GM18868 (cell line): ENCODE results near the gene ATAD5.
"Not testable (repeated sequence)": the region's sequence is repeated elsewhere in the genome, so short reads cannot be mapped to it uniquely, and the experiment has no call there.

ENCODE experiments used
- ATAC-seq: cut with Tn5 transposase; IDR thresholded peaks from one replicate; pipeline ENCODE4 v1.9.1; 2021; ENCODE audit warnings: mild to moderate bottlenecking, moderate library complexity; ENCODE audit not compliant: unreplicated experiment

ATAD5 gene

DNA sequence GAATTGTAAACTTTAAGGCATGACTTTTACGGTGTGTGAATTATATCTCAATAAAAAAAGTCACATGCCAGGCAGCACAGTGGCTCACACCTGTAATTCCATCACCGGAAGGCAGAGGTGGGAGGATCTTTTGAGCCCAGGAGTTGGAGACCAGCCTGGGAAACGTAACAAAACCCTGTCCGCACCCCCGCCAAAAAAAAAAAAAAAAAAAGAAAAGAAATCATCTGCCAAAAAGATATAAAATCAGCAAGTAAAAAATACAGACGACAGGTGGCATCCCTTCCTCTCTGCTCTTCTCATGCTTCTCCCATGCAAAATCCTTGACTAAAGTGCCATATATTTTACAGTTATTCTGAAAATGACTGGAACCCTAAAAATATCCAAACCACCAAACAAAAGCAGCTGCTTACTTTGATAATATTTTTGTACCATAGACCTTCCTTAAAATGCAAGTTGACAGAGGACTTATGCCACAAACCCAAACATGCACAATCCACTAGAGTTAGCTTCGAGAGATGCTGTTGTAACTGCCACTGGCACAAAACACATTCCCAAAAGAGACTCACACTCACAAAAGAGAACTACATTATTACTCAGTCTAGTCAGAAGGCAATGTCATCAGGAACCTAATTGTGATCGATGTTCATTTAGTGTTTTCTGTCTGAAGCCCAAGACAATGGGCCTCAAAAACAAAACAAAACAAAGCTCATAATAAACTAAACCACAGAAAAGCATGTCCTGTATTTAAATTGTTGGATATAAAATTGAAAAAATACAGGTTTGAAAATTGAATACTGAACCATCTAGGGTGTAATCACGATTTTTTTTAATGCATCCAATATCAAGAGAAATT lies 9.7 kb upstream of the ATAD5 start:
- ATAC-seq, result no peak

GRCh38 chr17:30822919-30823318 lies 8.8 kb upstream of the ATAD5 start:
- not testable (repeated sequence) for ATAC-seq

- ATAC-seq, result no peak
These were observed 8.3 kb upstream of the ATAD5 start for GRCh38 chr17:30823421-30823820.

DNA sequence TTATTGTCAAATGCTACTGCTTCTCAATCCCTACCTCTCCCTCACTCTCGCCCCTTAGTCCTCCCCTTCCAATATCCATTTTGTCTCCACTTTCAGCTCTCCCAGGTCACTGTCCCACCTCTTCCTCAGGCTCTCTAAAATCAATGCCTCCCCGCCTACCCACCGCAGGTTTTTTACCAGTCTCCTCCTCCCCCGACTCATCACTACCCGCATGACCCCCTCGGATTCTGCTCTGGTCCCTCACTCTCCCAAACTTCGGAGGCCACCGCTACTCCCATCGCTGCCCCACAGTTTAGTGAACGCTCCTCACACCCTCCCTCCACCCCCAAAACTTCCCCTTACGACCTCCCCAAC lies 7.8 kb upstream of the ATAD5 start:
- no peak for ATAC-seq

GRCh38 chr17:30824356-30825145 lies 7.2 kb upstream of the ATAD5 start, which contains the start of gene CRLF3:
Gene CRLF3, minus strand, starts transcription at chr17:30824692. Its CDS starts 41 bp downstream, at chr17:30824651.
- ATAC-seq, result peak; percentile 91

- no peak for ATAC-seq
These were observed 4.7 kb upstream of the ATAD5 start for GRCh38 chr17:30827082-30827481.

DNA sequence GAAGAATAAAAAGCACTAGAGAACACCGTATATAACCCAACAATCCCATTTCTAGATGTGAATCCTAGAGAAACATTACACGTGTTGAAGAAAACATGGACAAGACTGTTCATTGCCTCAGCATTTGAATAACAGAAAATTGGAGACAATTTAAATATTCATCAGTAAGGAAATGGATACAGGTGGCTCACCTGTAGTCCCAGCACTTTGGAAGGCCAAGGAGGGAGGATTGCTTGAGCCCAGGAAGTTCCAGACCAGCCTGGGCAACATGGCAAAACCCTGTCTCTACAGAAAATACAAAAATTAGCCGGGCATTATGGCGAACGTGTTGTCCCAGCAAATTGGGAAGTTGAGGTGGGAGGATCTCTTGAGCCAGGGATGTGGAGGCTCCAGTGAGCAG lies 2.7 kb upstream of the ATAD5 start:
- ATAC-seq, result no peak

DNA sequence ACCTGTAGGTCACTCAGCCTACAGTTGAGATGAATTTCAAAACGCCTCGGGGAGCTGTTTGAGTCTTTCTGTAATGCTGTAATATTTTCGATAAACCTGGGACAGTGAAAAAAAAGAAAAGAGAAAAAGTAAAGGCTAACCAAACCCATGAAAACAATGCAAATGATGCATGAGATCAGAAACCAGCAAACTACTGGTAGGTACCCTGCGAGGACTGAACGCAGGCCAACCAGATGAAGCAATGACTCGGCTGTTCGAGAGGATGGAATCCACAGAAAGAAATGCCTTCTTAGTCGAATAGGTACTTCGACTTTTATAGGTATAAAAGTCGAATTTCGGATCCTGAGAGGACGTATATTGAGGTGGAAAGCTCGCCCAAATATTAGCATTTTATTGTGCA lies 509 bp upstream of the ATAD5 start:
- ATAC-seq, result no peak

DNA sequence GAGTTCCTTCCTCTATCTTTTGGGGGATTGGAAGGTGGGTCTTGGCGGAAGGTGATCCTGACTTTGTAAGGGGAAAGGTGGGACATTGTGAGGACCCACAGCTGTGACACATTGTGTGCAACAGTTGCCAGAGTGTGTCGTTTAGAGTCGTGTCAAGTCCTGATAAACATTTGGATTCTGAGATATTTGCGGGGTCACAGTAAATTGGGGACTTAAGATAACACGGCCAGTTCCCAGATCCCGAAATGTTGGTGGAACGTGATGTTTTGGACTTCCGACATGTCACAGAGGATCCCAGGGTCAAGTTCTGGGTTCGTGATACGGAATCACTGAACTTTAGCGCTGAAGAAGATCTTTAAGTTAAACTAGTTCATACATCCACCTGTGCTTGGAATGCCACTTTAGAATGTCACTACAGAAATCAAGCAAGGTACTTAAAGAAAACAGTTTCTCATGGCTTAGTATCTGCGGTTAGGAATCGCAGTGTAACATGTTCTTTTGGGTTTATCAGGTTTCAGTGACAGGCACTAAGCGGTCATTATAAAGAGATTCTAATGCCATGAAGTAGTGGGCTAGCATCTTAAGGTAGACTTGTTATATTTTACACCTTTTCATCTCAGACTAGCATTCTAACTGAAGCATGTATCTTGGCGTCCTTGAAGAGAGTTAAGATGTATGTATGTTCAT lies 815 bp downstream of the ATAD5 start:
- ATAC-seq, result no peak

- ATAC-seq, result no peak
These were observed 6.5 kb downstream of the ATAD5 start for GRCh38 chr17:30838202-30838807.

DNA sequence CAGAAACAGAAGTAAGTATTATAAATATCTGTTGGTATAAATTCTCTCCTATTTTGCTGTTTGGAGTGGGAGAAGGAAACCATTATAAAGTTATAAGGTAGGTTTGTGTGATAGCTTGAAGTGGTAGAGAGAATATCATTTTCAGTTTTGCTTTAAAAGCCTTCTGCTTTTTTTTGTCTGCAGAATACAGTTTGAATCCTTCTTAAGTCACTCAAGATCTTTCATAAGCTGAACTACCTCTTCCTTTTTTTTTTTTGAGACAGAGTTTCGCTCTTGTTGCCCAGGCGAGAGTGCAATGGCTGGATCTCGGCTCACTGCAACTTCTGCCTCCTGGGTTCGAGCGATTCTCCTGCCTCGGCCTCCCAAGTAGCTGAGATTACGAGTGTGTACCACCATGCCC lies 9.0 kb downstream of the ATAD5 start:
- no peak for ATAC-seq

DNA sequence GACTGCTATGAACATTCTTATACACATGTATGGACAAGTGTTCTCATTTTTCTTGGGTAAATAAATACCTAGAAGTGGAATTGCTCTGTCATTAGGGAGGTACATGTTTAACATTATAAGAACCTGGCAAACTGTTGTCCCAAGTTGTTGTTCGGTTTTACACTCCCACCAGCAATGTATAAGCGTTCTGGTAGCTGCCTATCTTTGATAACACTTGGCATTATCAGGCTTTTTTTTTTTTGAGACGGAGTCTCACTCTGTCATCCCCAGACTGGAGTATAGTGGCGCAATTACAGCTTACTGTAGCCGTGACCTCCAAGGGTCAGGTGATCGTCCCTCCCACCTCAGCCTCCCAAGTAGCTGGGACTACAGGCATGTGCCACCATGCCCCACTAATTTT lies 16.3 kb downstream of the ATAD5 start:
- ATAC-seq, result no peak

GRCh38 chr17:30854146-30854545 lies 22.4 kb downstream of the ATAD5 start:
- ATAC-seq, result no peak

DNA sequence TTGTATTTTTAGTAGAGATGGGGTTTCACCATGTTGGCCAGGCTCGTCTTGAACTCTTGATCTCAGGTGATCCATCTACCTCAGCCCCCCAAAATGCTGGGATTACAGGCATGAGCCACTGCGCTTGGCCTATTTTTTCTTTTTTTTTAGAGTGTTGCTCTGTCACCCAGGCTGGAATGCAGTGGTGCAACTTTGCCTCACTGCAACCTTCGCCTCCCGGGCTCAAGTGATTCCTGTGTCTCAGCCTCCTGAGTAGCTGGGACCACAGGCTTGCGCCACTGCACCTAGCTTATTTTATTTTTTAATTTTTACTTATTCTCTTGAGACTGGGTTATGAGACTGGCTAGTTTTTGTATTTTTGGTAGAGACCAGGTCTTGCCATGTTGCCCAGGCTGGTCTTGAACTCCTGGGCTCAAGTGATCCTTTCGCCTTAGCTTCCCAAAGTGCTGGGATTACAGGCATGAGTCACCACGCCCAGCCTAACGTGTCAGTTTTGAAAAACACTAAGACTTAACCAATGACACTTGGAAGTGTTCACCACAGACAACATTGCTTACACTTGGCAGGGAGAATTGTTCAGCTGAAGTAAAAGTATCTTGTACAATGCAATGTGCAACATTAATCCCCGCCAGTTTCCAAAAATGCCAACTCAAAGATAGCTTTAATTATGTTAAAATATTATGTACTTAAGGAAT lies 26.9 kb downstream of the ATAD5 start:
- no peak for ATAC-seq

DNA sequence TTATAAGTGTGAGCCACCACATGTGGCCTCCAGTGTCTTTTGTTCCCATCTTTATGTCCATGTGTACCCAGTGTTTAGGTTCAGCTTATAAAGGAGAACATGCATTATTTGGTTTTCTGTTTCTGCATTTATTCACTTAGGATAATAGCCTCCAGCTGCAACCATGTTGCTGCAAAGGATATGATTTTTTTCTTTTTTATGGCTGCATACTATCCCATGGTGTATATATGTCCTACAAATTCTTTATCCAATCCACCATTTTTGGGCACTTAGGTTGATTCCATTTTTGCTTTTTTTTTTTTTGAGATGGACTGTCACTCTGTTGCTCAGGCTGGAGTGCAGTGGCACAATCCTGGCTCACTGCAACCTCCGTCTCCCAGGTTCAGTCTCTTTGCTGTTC lies 32.9 kb downstream of the ATAD5 start:
- ATAC-seq, result no peak

- ATAC-seq, result no peak
These were observed 37.2 kb downstream of the ATAD5 start for GRCh38 chr17:30869005-30869404.

DNA sequence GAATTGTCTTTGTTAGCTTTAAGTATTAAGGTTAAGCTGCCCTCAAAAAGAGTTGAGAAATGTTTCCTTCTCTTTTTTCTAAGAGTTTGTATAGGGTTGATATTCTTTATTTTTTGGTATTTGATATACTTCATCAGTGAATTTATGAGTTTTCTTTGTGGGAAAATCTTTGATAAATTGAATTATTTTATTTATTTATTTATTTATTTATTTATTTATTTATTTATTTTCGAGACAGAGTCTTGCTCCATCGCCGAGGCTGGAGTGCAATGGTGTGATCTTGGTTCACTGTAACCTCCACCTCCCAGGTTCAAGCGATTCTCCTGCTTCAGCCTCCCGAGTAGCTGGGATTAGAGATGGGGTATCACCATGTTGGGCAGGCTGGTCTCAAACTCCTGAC lies 54.4 kb downstream of the ATAD5 start:
- no peak for ATAC-seq

DNA sequence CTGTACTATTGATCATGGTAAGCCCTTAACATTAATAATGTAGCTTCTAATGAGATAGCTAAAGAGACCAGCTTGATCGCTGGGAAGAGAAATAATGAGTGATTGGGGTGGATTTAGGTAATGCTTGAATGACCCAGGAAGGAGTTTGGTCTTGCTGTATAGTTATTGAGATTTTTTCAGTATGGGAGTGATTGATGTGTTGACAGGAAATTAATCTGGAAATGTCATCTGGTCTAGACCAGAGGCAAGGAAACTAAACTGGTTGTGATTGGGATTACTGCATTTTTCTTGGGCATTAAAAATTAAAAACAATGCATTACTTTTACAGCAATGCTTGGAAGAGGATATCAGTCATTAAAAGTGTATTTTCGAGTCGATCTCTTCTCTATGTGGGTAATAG lies 62.5 kb downstream of the ATAD5 start:
- no peak for ATAC-seq

- no peak for ATAC-seq
These were observed 65.5 kb downstream of the ATAD5 start for GRCh38 chr17:30897311-30897710.

- peak; percentile 27 for ATAC-seq
These were observed 74.0 kb downstream of the ATAD5 start for GRCh38 chr17:30905742-30906100.
